GM21526 (cell line): ENCODE data around the gene CDK5RAP2.
"Not testable (repeated sequence)": the region's sequence is repeated elsewhere in the genome, so short reads cannot be mapped to it uniquely, and the experiment has no call there.

Experiments used
- ATAC-seq: cut with Tn5 transposase; IDR thresholded peaks from one replicate; pipeline ENCODE4 v1.9.1; 2021; ENCODE audit warnings: moderate library complexity; ENCODE audit not compliant: unreplicated experiment, low FRiP score

Gene CDK5RAP2

DNA sequence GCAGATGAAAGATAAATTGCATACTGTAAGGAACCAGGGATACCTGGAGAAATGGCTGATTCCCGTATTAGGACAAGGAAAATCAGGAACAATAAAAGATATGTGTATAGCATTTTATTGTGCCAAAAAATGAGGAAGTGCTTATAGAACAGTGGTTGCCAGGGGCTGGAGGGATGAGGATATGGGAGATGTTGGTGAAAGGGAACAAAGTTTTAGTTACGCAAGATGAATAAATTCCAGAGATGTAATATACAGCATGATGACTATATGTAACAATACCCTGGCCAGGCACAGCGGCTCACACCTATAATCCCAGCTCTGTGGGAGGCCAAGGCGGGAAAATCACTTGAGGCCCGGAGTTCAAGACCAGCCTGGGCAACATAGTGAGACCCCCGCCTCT is 101.8 kb downstream of the CDK5RAP2 start:
- ATAC-seq: no peak

DNA sequence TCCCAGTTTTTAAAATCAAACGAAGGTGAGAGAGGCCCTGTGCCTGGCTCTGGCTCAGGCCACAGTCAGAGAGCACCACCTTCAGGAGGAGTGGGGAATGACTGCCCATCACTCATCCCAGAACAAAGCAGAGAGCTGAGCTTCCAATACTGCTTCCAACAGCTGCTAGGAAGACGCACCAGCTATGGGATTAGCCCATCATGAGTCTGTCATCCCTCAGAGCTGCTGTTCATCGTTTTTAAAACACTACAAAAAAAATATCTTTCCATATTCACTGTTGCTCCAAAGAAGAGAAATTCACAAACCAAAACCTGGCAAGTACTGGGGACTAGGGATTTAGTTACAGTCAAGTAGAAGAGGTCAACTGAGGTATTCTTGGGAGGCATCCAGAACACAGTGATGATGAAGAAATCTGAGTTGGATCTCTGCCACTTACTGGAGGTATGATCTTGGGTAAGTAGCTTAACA is 102.4 kb downstream of the CDK5RAP2 start:
- peak; percentile 76 for ATAC-seq

DNA sequence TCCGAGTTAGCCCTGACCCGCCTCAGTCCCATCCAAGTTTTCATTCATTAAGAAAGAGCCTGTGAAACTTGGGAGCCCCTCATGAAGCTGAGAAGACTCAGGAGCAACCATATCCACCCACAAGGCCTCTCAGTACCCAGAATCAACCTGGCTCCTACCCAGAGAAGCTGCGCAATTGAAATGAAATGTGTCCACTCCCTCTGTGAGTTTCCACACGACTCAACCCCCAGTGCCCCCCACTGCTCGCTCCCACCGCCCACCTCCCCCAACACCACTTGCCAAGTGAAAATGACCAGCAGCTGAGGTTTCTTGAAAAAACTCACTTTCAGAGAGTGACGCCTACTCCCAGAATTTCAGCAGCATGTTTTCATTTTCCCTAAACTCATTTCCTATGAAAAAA is 104.6 kb downstream of the CDK5RAP2 start:
- no peak for ATAC-seq

DNA sequence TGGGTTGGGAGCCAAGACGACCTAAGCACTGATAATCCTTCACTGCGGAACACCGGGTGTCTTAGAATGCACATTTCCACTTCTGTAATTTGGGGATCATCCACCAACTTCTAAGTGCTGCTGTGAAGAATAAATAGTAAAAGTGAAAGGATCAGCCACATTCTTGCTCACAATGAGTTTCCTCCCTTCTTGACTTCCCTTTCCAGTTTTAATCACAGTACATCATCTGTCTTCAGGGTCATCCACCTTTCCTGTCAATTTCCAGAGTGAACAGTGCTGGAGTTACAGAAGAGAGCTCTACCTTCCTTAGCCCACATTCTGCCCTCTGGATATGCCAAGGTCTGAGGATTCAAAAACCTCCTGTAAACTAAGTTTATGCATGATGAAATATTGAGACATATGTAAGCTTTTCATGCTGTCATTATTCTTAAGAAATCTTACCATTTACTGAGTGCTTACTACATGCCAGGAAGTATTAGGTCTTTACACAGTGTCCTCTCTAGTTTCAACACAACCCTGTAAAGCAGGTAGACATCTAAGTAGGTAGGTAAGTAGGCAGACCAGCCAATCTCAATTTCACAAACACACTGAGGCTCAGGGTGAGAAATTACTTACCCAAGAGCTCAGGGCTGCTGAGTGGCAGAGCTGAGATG is 105.2 kb downstream of the CDK5RAP2 start:
- no peak for ATAC-seq

DNA sequence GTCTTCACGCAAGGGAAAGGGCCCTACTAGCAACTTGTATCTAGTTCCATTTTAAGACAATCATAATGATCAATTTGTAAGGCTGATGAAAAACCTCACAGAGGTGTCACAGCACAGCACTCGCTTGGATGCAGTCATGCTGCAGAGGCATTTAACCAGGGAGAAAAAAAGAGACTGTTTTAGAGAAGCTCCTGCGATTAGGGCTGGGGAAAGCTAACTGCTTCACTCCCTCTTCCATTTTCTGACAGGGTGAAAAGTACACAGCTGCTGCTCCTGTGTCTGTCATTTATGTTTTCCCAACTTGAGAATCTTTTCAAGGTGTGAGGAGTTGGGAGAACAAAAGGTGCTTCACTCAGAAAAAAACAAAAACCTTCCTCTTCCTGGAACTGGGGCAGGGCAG is 106.4 kb downstream of the CDK5RAP2 start:
- no peak for ATAC-seq

DNA sequence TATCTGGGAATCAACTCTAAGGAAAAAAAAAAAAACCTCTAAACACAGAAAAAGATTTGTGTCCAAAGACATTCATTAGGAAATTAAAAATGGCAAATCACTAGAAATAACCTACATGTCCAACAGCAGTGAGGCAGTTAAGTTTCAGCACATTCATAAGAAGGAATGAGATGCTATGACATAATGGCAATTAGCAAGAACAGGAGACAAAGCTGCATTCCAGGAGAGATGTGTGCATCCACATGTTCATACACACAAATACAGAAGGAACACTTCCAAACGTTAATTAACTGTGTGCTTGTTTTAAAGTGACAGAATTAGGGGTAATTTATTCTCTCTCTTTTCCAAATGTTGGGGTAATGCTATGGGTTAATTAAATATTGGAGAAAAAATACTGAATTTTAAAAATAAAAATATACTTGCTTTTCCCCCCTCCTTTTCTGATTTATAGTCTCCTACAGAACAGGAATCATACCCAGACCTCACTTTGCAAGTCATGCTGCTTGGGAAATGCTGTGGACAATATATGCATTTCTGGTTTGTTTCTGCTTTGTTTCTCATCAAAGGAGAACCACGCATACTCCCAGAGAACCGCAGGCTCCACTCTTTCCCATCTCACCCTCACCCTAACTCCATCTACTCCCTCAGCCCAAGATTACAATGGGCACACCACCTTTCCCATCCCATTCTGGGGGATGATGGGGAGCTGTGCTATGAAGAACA is 114.1 kb downstream of the CDK5RAP2 start:
- ATAC-seq: no peak

DNA sequence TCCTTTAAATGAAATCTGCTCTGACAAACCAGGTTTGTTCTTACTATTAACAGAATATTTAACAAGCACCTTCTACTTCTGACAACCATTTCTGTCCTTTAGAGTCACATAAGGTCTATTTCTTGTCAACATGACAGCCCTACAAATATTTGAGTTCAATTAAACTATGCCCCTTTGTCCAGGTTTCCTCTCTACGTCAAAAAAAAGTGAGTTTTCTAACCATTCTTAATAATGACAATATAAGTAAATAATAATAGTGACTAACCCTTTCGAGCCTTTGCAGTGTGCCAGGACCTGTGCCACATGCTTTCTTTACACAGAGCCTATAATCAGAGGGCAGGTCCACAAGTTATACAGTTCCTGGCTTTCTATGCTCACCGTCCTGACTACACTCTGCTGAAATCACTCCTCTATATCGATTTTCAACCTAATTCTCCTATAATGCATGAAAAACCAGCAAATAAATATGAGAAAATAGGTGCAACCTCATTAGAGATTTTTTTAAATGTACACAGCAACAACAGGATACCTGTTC is 115.0 kb downstream of the CDK5RAP2 start:
- ATAC-seq: no peak

DNA sequence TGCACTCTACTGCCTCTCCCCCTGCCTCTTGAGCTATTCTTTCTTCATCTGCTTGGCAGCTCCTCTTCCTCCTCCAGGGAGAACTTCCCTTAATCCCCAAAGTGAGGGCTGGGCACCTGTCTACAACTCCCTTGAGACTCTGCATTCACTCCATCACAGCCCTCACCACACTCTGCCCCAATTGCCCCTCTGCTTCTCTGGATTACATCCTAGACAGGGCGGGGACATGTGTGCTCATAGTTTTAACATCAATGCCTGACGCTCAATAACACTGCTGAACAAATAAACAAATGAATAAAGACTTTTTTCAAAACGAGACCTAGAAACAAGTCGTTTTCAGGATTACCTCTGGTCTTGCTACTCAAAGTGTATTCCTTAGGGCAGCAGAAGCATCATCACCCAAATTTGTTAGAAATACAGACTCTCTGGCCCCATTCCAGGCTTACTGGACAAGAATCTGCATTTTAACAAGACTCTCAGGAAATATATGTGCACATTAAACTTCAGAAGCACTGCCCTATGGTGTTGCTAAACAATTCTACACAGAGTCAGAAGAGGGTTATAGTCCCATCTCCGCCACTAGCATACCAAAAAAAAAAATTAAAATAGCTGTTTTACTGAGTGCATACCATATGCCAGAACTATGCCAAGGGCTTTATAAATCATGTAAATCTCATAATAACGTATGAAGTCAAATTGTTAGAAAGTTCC is 115.6 kb downstream of the CDK5RAP2 start:
- no peak for ATAC-seq

DNA sequence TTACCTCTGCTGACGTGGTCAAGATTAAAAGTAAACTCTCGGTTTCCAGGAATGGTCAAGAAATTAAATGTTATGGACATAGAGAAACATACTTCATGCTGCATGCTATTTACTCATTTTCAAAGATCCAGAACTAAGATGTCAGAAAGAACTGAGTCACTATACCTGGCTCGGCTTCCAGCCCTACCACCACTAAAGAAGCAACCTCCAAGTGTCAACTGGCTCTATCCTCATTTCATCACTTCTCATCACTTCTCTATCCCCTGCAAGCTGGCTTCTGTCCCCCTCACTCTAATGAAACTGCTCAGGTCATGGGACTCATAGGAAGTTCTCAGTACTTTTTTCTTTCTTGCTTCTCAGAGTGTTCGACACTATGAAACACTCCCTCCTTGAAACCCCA is 116.2 kb downstream of the CDK5RAP2 start:
- ATAC-seq: no peak

DNA sequence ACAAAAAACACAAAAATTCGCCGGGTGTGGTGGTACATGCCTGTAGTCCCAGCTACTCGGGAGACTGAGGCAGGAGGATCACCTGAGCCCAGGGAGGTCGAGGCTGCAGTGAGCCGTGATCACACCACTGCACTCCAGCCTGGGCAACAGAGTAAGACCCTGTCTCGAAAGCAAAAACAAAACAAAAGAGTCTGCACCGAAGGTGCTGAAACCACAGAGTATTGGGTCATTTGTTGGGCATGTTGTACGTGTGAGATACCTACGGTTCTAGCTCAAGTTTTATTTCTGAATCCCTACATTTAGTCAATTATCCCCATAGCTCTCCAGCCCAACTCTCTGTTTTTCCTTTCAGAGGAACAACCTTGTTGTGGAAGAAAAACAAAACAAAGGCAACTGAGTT is 118.3 kb downstream of the CDK5RAP2 start:
- not testable (repeated sequence) for ATAC-seq

DNA sequence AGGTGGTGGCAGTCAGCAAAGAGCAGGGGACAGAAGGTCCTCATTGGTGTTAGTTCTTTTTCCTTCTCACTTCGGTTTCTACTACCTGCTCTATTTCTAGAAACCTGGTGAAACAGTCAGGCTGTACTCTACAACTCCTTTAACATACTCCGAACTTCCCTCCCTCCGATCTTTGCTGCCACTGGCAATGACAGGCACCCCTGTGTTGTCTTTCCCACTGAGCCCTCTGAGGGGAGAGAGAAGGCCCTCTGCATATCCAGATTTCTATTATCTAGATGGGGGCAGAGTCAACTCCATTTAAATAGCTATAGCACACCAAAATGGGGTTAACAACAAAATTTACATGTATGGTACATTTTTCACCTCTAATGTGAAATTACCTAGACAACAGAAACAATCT is 123.7 kb downstream of the CDK5RAP2 start:
- ATAC-seq: no peak

DNA sequence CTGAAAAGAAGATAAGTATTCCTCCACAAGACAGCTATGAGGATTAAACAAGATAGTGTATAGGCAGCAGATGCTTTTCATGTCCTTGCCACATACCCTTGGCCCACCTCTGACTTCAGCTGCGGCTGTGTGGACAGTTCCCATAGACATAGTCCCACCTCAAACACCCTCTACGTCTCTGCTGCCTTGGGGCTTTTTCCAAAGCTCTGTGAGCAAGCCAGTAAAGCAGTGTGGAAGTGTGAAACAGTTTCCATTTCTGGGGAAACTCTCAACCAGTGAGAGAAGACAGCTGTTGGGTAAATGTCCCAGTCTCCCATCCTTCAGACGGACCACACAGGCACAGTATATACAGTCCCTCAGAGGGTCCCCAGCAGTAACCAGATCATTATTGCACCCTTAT is 125.5 kb downstream of the CDK5RAP2 start:
- ATAC-seq: no peak

DNA sequence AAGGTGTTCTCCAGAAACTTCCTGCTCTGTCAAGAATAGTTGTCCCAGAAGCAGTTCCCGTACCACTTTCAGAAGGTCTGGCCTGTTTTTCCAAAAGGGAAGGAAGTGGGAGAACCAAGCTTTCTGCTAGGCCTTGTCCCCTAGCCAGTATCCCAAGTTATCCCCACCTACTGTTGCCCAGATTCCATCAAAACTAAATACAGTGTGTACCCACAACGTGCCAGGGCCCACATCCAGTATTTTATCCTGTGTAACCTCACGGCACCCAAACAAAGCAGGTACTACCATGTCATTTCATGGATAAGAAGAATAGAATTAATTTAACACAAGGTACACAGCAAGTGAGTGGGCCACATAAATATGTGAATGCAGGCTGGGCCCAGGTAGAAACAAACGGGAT is 126.2 kb downstream of the CDK5RAP2 start:
- ATAC-seq: no peak

DNA sequence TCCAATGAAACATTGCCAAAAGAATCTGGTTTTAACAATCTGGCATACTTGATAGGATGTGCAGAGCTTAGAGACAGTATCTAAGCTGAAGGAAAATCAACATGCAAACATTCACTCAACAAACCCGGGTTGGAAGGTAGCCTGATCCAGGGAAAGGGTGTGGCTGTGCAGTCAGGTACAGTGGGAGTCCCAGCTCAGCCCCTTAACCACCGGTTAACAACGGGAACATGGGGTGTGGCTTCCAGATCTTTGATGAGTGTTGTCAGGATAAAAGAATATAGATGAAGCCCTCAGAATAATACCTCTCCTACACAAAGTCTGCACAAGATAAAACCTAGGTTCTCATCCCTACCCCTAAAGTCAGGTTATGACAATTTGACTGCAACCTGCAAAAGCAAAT is 127.3 kb downstream of the CDK5RAP2 start:
- no peak for ATAC-seq

DNA sequence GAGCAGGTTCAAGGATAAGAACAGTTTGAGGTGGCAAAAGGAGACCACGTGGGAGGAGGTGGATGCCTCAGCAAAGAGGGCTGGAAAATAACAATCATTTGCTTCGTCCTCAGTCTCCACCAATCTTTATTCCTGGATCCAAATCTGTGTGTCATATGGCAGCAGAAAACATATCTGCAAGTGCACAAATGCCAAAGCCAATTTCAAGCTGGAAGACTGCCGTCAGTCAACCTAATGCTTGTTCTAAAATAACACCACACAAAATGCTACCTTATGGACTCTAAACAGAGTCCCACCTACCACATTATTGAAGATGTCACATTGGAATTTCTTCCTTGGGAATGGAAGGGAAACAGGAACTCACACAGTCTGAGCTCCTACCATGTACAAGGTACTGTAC is 129.1 kb downstream of the CDK5RAP2 start:
- ATAC-seq: no peak

DNA sequence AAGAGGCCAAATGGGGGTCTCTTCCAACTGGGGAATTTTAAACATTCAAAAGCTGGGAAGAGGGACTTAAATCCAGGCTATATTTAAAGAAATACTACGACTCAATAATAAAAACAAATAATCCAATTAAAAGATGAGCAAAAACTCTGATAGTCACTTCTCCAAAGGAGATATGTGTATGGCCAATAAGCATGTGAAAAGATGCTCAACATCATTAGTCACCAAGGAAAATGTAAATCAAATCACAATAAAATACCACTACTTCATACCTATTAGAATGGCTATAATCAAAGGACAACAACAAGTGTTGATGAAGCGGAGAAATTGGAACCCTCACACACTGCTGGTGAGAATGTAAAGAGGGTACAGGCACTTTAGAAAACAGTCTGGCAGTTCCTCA is 130.4 kb downstream of the CDK5RAP2 start:
- no peak for ATAC-seq

DNA sequence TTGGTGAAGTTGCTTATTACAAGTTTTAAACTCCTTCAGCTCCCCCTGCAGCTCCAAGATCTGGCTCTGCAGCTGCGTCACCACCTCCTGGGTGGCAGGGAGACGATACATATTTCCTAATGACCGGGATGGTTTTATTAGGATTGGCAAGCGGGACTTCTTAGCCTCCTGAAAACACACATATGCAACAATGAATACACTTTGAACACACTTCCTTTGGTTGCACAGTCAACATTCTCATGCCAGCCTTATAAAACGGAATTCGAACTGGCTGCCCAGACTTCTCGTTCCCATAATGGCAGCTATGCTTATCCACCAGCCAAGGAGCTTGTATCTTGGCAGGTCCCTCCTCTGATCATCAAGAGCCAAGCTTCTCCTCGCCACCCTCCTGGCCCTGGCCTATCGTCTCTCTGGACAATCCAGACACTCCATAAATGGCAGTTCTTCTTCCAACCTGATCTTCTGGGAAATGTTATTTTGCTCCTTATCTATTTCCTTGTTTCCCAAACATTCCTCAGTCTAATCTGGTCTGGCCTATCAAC is 131.9 kb downstream of the CDK5RAP2 start:
- ATAC-seq: no peak

DNA sequence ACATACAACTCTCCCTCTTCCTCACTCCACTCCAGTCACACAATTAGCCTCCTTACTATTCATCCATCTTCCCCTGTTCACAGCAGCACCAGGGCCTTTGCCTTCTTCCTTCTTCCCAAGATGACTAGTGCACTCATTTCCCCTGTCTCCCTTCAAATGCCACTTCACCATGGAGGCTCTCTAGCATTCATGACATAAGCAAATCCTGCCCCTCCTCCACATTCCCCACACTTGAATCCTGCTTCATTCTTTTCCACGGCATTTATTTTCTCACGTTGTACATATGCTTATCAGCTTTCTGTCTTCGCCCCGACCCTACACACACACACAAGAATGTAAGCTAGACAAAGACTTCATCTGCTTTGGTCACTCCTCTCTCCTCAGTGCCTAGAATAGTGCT is 133.3 kb downstream of the CDK5RAP2 start:
- no peak for ATAC-seq

DNA sequence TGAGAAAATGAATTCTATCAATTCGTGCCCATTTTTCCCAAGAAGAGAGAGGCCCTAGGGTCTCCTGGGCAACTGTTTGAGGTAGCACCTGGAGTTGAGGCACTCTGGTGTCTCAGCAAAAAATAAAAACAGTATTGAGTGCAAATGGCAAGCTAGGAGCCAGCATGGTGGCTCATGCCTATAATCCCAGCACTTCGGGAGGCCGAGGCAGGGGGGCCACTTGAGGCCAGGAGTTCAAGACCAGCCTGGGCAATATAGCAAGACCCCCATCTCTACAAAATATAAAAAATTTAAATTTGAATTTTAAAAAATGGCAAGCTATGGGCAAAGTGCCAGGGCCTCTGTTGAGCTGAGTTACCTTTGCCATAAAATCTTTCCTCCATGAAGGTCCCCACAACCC is 136.0 kb downstream of the CDK5RAP2 start:
- ATAC-seq: no peak

DNA sequence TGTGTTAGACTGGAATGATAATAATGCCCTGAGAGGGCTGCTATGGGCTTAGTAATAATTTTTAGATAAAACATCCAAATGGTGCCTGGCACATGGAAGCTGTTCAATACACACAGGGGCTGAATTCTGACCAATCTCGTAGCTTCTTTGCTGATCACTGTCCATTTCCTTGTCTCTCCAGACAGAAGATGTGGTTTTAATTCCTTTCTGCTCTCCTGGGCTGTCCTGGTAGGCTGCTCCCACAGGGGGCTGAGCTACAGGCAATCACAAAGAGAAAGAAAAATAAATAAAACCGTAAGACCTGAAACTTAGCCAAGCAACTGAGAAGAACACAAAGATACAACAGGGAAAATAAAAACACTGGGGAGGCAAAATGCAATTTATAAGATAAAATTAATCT is 136.5 kb downstream of the CDK5RAP2 start:
- ATAC-seq: no peak

DNA sequence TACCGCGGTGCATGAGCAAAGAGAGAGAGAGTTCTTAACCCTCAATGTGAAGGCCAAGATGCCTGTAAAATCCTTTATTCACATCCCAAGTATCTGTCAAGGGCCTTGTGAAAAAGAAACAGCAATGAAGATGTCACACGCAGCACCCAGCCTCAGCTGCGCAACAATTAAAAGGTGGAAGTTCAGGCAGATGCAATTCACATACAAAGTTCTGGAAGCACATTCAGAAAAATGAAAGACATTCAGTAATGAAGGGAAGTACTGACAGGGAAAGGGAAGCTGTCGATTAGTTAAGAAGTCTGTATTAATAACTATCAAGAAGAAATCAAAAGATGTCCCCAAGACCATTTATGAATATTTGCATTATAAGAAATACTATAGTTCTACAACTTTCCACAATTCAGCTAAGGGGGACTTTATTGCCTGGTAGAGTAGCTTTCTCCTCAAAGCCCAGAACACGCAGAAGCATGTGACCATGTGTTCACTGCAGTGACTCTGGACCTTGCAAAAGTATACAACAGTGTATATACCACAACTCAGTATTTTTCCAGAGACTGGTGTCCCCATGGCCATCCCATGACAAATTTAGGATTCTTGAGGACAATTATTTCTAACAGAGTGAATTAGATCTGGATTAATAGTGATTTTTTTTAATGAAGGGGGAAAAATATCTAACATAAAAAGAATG is 137.5 kb downstream of the CDK5RAP2 start:
- no peak for ATAC-seq
